Hepatocyte (in vitro differentiated cells): ENCODE results near the gene SYCE1L. TPM values are rescaled to one million over a fixed set of nuclear protein-coding genes. Genes with fewer than 3 reads are reported as not detected.

Source experiments
- DNase-seq: peaks from one replicate; pipeline ENCODE4 v3.0.0-alpha.2; 2016; ENCODE audit warnings: low spot score
- H2AFZ ChIP-seq: fragments of 200-600 bp; sonication (generic); 2 replicates; pipeline ENCODE4 v1.6.0; 2016; ENCODE audit warnings: antibody characterized with exemption, mild to moderate bottlenecking
- H3K27ac ChIP-seq: fragments of 200-600 bp; sonication (generic); 2 replicates; pipeline ENCODE4 v1.5.1; 2016; ENCODE audit warnings: mild to moderate bottlenecking
- H3K27me3 ChIP-seq: fragments of 200-600 bp; sonication (generic); 2 replicates; pipeline ENCODE4 v1.6.1; 2016
- H3K36me3 ChIP-seq: fragments of 200-600 bp; sonication (generic); replicated peaks from 2 replicates; pipeline ENCODE4 v1.5.1; 2016; ENCODE audit warnings: low read depth; ENCODE audit not compliant: insufficient read depth
- H3K4me1 ChIP-seq: fragments of 200-600 bp; sonication (generic); 2 replicates; pipeline ENCODE4 v1.5.1; 2016; ENCODE audit warnings: mild to moderate bottlenecking, moderate library complexity; ENCODE audit not compliant: insufficient read depth
- H3K4me2 ChIP-seq: fragments of 200-600 bp; sonication (generic); 2 replicates; pipeline ENCODE4 v1.6.0; 2016
- H3K4me3 ChIP-seq: fragments of 200-600 bp; sonication (generic); 2 replicates; pipeline ENCODE4 v1.5.1; 2016; ENCODE audit warnings: mild to moderate bottlenecking
- H3K79me2 ChIP-seq: fragments of 200-600 bp; sonication (generic); 2 replicates; pipeline ENCODE4 v1.6.0; 2017; ENCODE audit warnings: mild to moderate bottlenecking
- H3K9me2 ChIP-seq: fragments of 200-600 bp; sonication (generic); replicated peaks from 2 replicates; pipeline ENCODE4 v1.6.0; 2017; ENCODE audit warnings: mild to moderate bottlenecking; ENCODE audit not compliant: insufficient read depth
- H3K9me3 ChIP-seq: fragments of 200-600 bp; sonication (generic); 2 replicates; pipeline ENCODE4 v1.5.1; 2016; ENCODE audit warnings: low read depth, mild to moderate bottlenecking
- H4K20me1 ChIP-seq: fragments of 200-600 bp; sonication (generic); 2 replicates; pipeline ENCODE4 v1.6.0; 2016; ENCODE audit warnings: mild to moderate bottlenecking; ENCODE audit not compliant: insufficient read depth, poor library complexity, severe bottlenecking
- CTCF ChIP-seq: fragments of 200-600 bp; sonication (generic); IDR thresholded peaks from 2 replicates; pipeline ENCODE4 v1.5.1; 2016; ENCODE audit warnings: antibody characterized with exemption, mild to moderate bottlenecking; ENCODE audit not compliant: poor library complexity
- EZH2 ChIP-seq: fragments of 200-600 bp; sonication (generic); IDR thresholded peaks from 2 replicates; pipeline ENCODE4 v1.6.1; 2016; ENCODE audit warnings: antibody characterized with exemption, mild to moderate bottlenecking, borderline replicate concordance
- EZH2phosphoT487 ChIP-seq: fragments of 200-600 bp; sonication (generic); IDR thresholded peaks from one replicate; pipeline ENCODE4 v1.6.1; 2018; ENCODE audit warnings: antibody characterized with exemption, mild to moderate bottlenecking, low read depth, moderate library complexity; ENCODE audit not compliant: unreplicated experiment, severe bottlenecking
- WGBS: methylation state at CpG from one replicate; pipeline ENCODE4 v1.1.6; 2016; ENCODE audit warnings: low lambda C conversion rate; ENCODE audit errors: missing lambda C conversion rate; 5-methylcytosine and 5-hydroxymethylcytosine counted together
- polyA plus RNA-seq: library from polyadenylated mRNA; unstranded; fragments of >200 nt; fragmentation: Nextera tagmentation; extraction: Ambion mirVana; gene quantifications from 2 replicates; pipeline ENCODE4 v1.2.1, GENCODE V29; 2016
- total RNA-seq: library from RNA; depleted of rRNA; stranded (reverse); fragments of >200 nt; gene quantifications from 2 replicates; pipeline ENCODE4 v1.2.3, GENCODE V29; 2014

The SYCE1L gene
- total and polyA plus RNA-seq, 2 experiments from 2014 or later, result 2.6 to 8.2 TPM

GRCh38 chr16:77194295-77195231 is 4.6 kb upstream of the SYCE1L start:
- Histone ChIP-seq H3K4me3 (no peak overlapping the region), H2AFZ (no peak overlapping the region), H3K4me1 (peaks cover 8% of the 10 kb centered on the region), H3K27ac (no peak overlapping the region), H3K27me3 (no peaks in the 10 kb centered on the region), H3K9me2 (no peaks in the 10 kb centered on the region), H3K36me3 (no peaks in the 10 kb centered on the region), H4K20me1 (no peaks in the 10 kb centered on the region), H3K79me2 (peaks cover 22% of the 10 kb centered on the region), H3K4me2 (no peak overlapping the region), H3K9me3 (no peaks in the 10 kb centered on the region)
- 98% methylated on average over 48 of the region's 48 CpGs for WGBS
- TF ChIP-seq CTCF, result no peak
- DNase-seq, result no peak

DNA sequence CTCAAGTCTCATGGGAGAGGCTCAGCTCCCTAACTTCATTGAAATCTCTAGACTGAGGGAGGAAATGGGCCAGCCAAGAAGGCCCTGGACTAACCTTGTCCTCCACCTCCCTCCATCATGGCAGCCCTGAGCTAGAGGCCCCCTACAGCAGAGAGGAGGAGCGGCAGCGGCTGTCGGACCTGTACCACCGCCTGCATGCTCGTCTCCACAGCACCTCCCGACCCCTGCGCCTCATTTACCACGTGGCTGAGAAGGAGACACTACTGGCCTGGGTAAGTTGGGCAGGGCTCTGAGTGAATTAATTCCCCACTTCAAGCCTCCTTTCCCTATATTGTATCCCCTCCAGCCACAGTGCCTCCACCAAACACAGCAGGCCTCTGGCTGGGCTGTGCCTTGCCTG is 3.8 kb upstream of the SYCE1L start:
- no peaks in the 10 kb centered on the region for H3K27me3 ChIP-seq
- H3K9me3 ChIP-seq, result no peaks in the 10 kb centered on the region
- no peaks in the 10 kb centered on the region for H3K9me2 ChIP-seq
- TF ChIP-seq CTCF (no peak), EZH2phosphoT487 (no peak)
- no peak overlapping the region for H3K4me2 ChIP-seq
- no peaks in the 10 kb centered on the region for H4K20me1 ChIP-seq
- no peak overlapping the region for H2AFZ ChIP-seq
- H3K36me3 ChIP-seq, result no peaks in the 10 kb centered on the region
- no peak overlapping the region for H3K27ac ChIP-seq
- H3K4me3 ChIP-seq, result no peak overlapping the region
- H3K4me1 ChIP-seq, result peaks cover 8% of the 10 kb centered on the region
- 95% methylated on average over 8 of the region's 8 CpGs for WGBS
- no peak for DNase-seq
- H3K79me2 ChIP-seq, result peaks cover 22% of the 10 kb centered on the region

GRCh38 chr16:77197747-77198146 is 1.5 kb upstream of the SYCE1L start:
- H3K4me3 ChIP-seq, result no peak overlapping the region
- H3K9me2 ChIP-seq, result no peaks in the 10 kb centered on the region
- H3K4me1 ChIP-seq, result no peaks in the 10 kb centered on the region
- H4K20me1 ChIP-seq, result no peaks in the 10 kb centered on the region
- H3K27ac ChIP-seq, result no peak overlapping the region
- no peak for DNase-seq
- H3K4me2 ChIP-seq, result no peak overlapping the region
- TF ChIP-seq EZH2phosphoT487 (no peak), EZH2 (no peak), CTCF (no peak)
- no peaks in the 10 kb centered on the region for H3K9me3 ChIP-seq
- no peaks in the 10 kb centered on the region for H3K36me3 ChIP-seq
- 100% methylated on average over 2 of the region's 2 CpGs for WGBS
- peaks cover 6% of the 10 kb centered on the region for H3K79me2 ChIP-seq
- H3K27me3 ChIP-seq, result no peaks in the 10 kb centered on the region
- H2AFZ ChIP-seq, result no peak overlapping the region
